AG04449 (cell line): ENCODE results near the gene MAP1LC3B2.

Experiments used
- CTCF ChIA-PET: fragments of 350-600 bp; formaldehyde crosslinking; extraction: SDS; loops from one replicate; lab custom pipeline; 2021; ENCODE audit warnings: antibody characterized with exemption; lab: Yijun Ruan, JAX
- POLR2A ChIA-PET: fragments of 400-600, 350-600 bp; formaldehyde crosslinking; extraction: SDS; loops from one replicate; lab custom pipeline; 2020; ENCODE audit warnings: antibody characterized with exemption, inconsistent platforms; lab: Yijun Ruan, JAX
- DNase-seq: peaks from one replicate; pipeline ENCODE4 v3.0.0-alpha.2; 2010; ENCODE audit warnings: low read depth, low spot score
- H3K4me3 ChIP-seq: 2 replicates; pipeline ENCODE4 v1.5.1; 2011; ENCODE audit warnings: low read depth, mild to moderate bottlenecking, control low read depth, low read length
- TF ChIP-seq, protein P1 (sequence below): IDR thresholded peaks from one replicate; pipeline ENCODE4 v1.5.1; 2011; ENCODE audit warnings: mild to moderate bottlenecking, moderate library complexity, low read length, control low read depth, inconsistent platforms; ENCODE audit not compliant: insufficient read depth; ENCODE audit errors: missing control alignments

MAP1LC3B2 gene

DNA sequence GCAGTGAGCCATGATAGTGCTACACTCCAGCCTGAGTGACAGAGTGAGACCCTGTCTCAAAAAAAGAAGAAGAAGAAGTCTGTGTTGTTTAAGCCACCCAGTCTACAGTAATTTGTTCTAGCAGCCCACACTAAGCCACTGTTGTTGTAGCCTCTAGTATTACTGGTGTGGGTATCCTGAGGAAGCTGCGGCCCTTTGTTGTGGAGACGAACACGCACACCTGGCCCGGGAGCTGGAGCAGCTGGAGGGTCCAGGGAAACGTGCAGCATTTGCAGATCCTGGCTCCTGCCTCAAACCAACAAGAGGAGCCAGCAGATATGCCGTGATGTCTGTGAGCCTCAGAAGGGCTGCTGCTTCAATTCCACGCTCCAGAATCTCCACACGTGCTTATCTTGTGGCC, 65.3 kb downstream of the MAP1LC3B2 start:
- ChIA-PET POLR2A (no interaction called here), CTCF (interaction anchor here (1.0 kb wide), 1 partner anchor 79 kb away, joined by 4 read pairs; no protein-coding TSS in a partner anchor)
- no peak for DNase-seq
- H3K4me3 ChIP-seq, result no peak overlapping the region
- TF ChIP-seq, protein P1, sequence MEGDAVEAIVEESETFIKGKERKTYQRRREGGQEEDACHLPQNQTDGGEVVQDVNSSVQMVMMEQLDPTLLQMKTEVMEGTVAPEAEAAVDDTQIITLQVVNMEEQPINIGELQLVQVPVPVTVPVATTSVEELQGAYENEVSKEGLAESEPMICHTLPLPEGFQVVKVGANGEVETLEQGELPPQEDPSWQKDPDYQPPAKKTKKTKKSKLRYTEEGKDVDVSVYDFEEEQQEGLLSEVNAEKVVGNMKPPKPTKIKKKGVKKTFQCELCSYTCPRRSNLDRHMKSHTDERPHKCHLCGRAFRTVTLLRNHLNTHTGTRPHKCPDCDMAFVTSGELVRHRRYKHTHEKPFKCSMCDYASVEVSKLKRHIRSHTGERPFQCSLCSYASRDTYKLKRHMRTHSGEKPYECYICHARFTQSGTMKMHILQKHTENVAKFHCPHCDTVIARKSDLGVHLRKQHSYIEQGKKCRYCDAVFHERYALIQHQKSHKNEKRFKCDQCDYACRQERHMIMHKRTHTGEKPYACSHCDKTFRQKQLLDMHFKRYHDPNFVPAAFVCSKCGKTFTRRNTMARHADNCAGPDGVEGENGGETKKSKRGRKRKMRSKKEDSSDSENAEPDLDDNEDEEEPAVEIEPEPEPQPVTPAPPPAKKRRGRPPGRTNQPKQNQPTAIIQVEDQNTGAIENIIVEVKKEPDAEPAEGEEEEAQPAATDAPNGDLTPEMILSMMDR, result no peak

DNA sequence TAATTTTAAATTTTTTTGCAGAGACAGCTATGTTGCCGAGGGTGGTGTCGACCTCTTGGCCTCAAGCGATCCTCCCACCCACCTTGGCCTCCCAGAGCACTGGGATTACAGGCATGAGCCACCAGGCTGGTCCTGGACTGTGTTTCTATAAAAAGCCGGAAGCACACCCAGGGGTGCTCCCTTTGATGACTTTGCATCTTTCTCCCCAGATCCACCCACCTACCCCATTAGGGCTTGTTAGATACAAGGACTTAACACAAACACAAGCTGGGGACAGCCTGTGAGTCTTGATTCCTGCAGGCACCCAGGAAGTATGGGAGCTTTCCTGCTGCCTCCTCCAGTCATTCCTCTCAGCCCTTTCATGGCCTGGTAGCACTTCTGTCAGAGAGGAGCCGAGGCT, 67.0 kb downstream of the MAP1LC3B2 start:
- ChIA-PET CTCF (interaction anchor here (0.9 kb wide), 1 partner anchor 10 kb away, joined by 3 read pairs; no protein-coding TSS in a partner anchor), POLR2A (no interaction called here)
- TF ChIP-seq, protein P1, result no peak

More for the DNA sequence above, 67.0 kb downstream of the MAP1LC3B2 start:
- DNase-seq, result no peak
- no peak overlapping the region for H3K4me3 ChIP-seq
